PFSK-1 (cell line): ENCODE results near the gene FMNL2.

Experiments
- POLR2AphosphoS5 ChIP-seq: IDR thresholded peaks from 2 replicates; pipeline ENCODE4 v1.6.1; 2012; ENCODE audit warnings: low read depth, mild to moderate bottlenecking, control low read depth, low read length, moderate library complexity
- SIN3A ChIP-seq: IDR thresholded peaks from 2 replicates; pipeline ENCODE4 v1.6.1; 2012; ENCODE audit warnings: mild to moderate bottlenecking, low read length, moderate library complexity, borderline replicate concordance; ENCODE audit not compliant: insufficient read depth

DNA sequence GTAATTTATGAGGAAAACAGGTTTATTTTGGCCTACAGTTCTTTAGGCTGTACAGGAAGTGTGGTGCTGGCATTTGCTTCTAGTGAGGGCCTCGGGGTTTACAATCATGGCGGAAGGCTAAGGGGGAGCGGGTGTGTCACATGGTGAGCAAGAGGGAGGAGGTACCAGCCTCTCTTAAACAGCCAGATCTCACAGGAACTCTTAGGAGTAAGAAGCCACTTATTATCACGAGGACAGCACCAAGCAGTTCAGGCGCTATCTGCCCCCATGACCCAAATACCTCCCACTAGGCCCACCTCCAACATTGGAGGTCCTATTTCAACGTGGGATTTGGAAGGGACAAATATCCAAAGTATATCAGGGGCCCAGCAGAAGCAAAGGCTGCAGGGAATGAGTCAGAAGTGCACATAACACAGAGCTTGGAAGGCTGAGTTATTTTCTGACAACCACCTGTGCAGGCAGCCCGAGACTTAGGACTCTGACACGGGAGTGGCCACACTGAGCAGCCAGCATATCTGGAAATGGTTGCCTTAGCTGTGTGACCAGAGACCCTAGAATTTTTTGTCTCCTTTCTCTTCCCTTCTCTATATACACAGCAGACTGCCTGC lies 211.4 kb downstream of the FMNL2 start:
- TF ChIP-seq SIN3A: no peak
- TF ChIP-seq POLR2AphosphoS5: no peak
